ENCODE results near the gene KLF12. TPM values are rescaled to one million over a fixed set of nuclear protein-coding genes. Genes with fewer than 3 reads are reported as not detected.

KLF12 gene
- total RNA-seq, 4 donors from 2014 or later: 3.1 to 5.5 (median 3.2) TPM

DNA sequence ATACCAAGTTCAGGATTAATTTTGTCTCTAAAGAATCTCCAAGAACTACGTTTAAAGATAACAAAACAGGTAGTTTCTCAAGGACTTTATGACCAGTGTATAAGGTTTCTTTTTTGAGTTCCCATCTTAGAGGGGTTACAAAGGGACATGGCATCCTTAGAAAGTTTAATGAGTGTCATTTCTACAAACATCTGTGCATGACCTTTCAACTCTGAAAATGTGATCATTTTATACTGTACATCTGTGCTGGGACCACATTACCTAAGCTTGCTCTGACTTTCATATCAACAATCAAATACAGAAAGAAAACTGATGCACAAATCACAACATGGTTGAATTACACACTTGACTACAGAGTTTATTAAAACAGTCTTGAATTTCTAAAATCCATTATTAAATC, 37.1 kb downstream of the KLF12 start:
- TF ChIP-seq, protein P1, sequence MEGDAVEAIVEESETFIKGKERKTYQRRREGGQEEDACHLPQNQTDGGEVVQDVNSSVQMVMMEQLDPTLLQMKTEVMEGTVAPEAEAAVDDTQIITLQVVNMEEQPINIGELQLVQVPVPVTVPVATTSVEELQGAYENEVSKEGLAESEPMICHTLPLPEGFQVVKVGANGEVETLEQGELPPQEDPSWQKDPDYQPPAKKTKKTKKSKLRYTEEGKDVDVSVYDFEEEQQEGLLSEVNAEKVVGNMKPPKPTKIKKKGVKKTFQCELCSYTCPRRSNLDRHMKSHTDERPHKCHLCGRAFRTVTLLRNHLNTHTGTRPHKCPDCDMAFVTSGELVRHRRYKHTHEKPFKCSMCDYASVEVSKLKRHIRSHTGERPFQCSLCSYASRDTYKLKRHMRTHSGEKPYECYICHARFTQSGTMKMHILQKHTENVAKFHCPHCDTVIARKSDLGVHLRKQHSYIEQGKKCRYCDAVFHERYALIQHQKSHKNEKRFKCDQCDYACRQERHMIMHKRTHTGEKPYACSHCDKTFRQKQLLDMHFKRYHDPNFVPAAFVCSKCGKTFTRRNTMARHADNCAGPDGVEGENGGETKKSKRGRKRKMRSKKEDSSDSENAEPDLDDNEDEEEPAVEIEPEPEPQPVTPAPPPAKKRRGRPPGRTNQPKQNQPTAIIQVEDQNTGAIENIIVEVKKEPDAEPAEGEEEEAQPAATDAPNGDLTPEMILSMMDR (IDR thresholded peaks at IDR 0.05): no peak
- TF ChIP-seq POLR2A (IDR thresholded peaks at IDR 0.05): no peak
- H3K4me3 ChIP-seq (ENCODE audit: low read depth, poor library complexity, severe bottlenecking): no peak overlapping the region
- DNase-seq (ENCODE audit: low spot score in 2 of 2): no peak
- WGBS, 2 donors: 78 to 82% methylated on average over 1 of the region's 1 CpG
- intact Hi-C loops (cut with DNase I; ENCODE audit: low total_unique reads): no loop called here

DNA sequence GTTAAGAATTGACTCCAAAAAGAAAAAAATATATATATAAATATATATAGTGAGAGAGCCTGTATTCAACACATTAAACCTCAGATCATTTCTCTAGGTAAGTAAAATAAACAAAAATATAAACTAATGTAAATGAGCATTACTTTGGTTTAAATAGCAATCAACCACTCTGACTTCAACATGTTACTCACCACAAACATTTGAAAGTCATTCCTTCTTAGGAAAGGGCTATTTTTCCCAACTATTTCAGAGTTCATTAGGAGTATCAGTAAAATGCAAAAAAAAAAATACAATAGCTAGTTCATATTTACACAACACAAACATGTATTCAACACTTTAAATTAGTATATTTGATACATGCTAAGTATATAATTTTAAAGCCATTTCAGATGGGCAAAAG, 40.5 kb downstream of the KLF12 start:
- no peak for TF ChIP-seq POLR2A (IDR thresholded peaks at IDR 0.05)
- TF ChIP-seq, protein P1 (IDR thresholded peaks at IDR 0.05): no peak
- intact Hi-C loops (cut with DNase I; ENCODE audit: low total_unique reads): no loop called here
- H3K4me3 ChIP-seq (ENCODE audit: low read depth, poor library complexity, severe bottlenecking): no peak overlapping the region
- no peak for DNase-seq (ENCODE audit: low spot score in 2 of 2)

GRCh38 chr13:74092711-74093110, 41.5 kb downstream of the KLF12 start:
- TF ChIP-seq, protein P1 (IDR thresholded peaks at IDR 0.05): no peak
- no peak for TF ChIP-seq POLR2A (IDR thresholded peaks at IDR 0.05)
- 75 to 81% methylated on average over 3 of the region's 3 CpGs for WGBS, 2 donors
- no peak for DNase-seq (ENCODE audit: low spot score in 2 of 2)
- H3K4me3 ChIP-seq (ENCODE audit: low read depth, poor library complexity, severe bottlenecking): no peak overlapping the region
- intact Hi-C loops (cut with DNase I; ENCODE audit: low total_unique reads): no loop called here

- WGBS, 2 donors: 82% methylated on average over 4 of the region's 4 CpGs
- no peak overlapping the region for H3K4me3 ChIP-seq (ENCODE audit: low read depth, poor library complexity, severe bottlenecking)
- DNase-seq (ENCODE audit: low spot score in 2 of 2): no peak
- TF ChIP-seq, protein P1 (IDR thresholded peaks at IDR 0.05): no peak
- no peak for TF ChIP-seq POLR2A (IDR thresholded peaks at IDR 0.05)
- intact Hi-C loops (cut with DNase I; ENCODE audit: low total_unique reads): no loop called here
Observed at GRCh38 chr13:74090869-74091605, 43.2 kb downstream of the KLF12 start.

DNA sequence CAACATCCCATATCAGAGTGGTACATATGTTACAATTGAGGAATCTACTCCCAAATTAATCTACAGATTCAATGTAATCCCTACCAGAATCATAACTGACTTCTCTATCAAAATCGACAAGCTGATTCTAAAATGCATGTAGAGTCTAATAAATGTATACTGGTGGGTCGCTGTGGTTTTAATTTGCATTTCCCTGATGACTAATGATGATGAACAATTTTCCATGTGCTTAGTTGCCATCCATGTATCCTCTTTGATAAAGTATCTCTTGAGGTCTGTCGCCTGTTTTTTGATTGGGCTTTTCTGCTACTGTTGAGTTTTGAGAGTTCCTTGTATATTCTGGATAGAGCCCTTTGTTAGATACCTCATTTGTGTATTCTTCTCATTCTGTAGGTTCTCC, 43.8 kb downstream of the KLF12 start:
- no peak overlapping the region for H3K4me3 ChIP-seq (ENCODE audit: low read depth, poor library complexity, severe bottlenecking)
- intact Hi-C loops (cut with DNase I; ENCODE audit: low total_unique reads): no loop called here
- DNase-seq (ENCODE audit: low spot score in 2 of 2): no peak
- no peak for TF ChIP-seq POLR2A (IDR thresholded peaks at IDR 0.05)
- TF ChIP-seq, protein P1 (IDR thresholded peaks at IDR 0.05): no peak
- 95 to 99% methylated on average over 3 of the region's 3 CpGs for WGBS, 2 donors

DNA sequence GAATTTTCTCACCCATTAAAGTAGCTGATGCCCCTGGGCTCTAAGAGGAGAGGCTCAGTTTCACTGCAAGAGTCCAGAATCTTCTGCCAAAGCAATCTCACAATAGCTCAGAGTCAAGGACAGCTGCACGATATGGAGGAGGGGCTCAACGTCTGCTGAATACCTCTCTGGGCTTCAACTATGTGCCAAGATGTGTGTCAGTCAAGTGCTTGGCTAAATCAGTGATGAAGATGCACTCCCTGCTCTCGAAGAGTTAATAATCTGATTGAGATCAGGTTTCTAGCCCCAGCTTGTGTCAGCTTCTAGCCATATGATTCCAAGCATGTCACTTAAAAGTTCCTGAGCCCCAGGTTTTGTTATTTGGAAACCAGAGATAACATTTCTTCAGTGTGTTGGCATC, 46.8 kb downstream of the KLF12 start:
- TF ChIP-seq, protein P1 (IDR thresholded peaks at IDR 0.05): no peak
- TF ChIP-seq POLR2A (IDR thresholded peaks at IDR 0.05): no peak
- no peak for DNase-seq (ENCODE audit: low spot score in 2 of 2)
- 54 to 68% methylated on average over 3 of the region's 3 CpGs for WGBS, 2 donors
- no peak overlapping the region for H3K4me3 ChIP-seq (ENCODE audit: low read depth, poor library complexity, severe bottlenecking)
- intact Hi-C loops (cut with DNase I; ENCODE audit: low total_unique reads): no loop called here
